Posterior cingulate gyrus (tissue), 11 donors: ENCODE measurements around the gene CXCL1.
"Not testable (repeated sequence)": the region's sequence is repeated elsewhere in the genome, so short reads cannot be mapped to it uniquely, and the experiment has no call there.

ENCODE experiments used
- DNase-seq, 10 donors: peaks; one replicate each; pipeline versions ENCODE4 v3.0.0 to v3.0.0-alpha.2; 2020 to 2021; ENCODE audit warnings: mixed read lengths in 3 of 10
- intact Hi-C: fragments of 100-400 bp; cut with DNase I; formaldehyde crosslinking; loops from one replicate; pipeline ENCODE4 v1.15.1; 2023

Gene CXCL1

GRCh38 chr4:73871511-73872310, 2.5 kb downstream of the CXCL1 start:
- no peak for DNase-seq
- intact Hi-C loops = no loop called here

DNA sequence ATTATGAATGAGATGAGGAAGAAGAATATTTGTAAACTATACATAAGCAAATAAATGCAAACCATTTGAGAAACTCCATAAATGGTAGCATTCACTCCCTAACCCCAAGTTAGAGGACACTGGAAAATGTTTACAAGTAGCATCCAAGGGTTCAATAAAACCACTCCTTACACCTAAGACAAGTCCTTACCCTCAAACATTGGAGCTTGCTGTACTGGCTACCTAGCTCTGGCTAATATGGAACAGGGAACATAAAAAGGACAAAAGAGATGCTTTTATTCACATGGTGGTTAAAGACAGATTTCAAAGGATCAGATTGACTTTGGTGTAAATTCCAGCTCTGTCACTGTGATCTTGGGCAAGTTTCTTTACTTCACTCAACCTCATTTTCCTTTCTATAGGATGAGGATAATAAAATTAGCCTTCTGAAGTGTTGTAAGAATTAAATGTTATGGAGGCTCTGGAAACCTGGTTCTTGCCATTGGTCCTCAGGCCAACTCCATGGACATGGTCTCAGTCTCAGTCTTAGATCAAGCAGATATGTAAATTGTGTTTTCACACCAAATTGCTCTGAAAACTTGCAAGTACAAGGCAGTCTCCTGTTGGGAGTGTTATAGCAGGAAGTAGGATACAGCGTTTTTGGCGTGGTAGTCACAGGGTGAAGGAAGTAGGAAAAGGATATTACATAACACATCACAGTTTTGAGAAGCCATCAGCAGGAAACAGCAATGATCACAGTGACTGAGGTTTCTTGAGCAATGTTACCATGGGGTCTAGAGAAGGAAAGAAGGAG, 3.3 kb downstream of the CXCL1 start:
- intact Hi-C loops = no loop called here
- DNase-seq = no peak

DNA sequence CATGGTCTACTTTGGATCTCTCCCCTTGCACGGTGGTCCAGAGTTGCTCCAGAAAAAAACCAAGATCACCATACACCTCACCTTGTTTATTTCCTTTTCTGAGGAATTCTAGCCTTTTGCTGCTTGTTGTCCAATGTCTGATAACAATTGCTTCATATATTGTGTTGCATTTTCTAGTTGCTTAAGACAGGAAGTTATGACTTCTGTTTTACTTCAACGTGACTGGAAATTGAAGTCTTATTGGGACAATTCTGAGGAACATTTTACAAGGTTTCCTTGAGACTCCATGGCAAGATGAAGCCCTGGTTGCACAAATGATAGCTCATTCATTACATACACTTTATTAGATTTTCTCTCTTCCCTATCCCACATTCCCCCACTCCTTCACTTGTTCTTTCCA, 5.2 kb downstream of the CXCL1 start:
- intact Hi-C loops = no loop called here

GRCh38 chr4:73875401-73875800, 6.2 kb downstream of the CXCL1 start:
- intact Hi-C loops = no loop called here

More for the DNA sequence above, 5.2 kb downstream of the CXCL1 start:
- DNase-seq = no peak

GRCh38 chr4:73883306-73883705, 14.1 kb downstream of the CXCL1 start:
- DNase-seq = no peak
- intact Hi-C loops = no loop called here

More at GRCh38 chr4:73875401-73875800, 6.2 kb downstream of the CXCL1 start:
- DNase-seq = no peak

- intact Hi-C loops = no loop called here
- DNase-seq = no peak
Measured at GRCh38 chr4:73885574-73886267, 16.5 kb downstream of the CXCL1 start.

DNA sequence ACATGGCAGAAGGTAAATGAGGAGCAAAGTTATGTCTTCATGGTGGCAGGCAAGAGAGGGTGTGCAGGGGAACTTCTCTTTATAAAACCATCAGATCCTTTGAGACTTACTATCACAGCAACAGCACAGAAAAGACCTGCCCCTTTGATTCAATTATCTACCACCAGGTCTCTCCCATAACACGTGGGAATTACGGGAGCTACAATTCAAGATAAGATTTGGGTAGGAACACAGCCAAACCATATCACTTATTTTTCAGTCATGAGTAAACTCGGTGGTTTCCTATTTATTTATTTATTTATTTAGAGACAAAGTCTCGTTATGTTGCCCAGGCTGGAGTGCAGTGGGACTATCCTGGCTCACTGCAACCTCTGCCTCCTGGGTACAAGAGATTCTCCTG, 22.1 kb downstream of the CXCL1 start:
- intact Hi-C loops = no loop called here
- DNase-seq = no peak

GRCh38 chr4:73891739-73892405, 22.7 kb downstream of the CXCL1 start:
- intact Hi-C loops = no loop called here
- no peak for DNase-seq

DNA sequence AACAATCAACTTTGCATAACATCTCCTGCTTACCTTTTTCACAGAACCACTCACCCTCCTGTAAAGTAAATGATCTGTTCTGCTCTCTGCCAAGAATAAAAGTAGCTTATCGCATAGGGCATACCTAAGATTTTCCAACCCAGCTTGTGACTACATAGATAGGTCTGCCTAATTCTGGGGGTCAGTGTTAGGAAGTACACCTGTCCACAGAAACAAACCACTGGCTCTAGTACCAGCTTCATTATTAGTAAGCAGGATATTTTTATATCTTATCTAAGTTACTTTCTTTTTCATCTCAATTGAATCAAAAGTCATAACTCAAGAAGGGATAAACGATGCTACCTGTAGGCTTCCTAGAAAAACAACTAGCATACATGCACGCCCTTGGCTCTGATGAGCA, 23.8 kb downstream of the CXCL1 start:
- intact Hi-C loops = no loop called here
- DNase-seq = no peak

- no peak for DNase-seq
- intact Hi-C loops = no loop called here
Measured at GRCh38 chr4:73894001-73894400, 24.8 kb downstream of the CXCL1 start.

- intact Hi-C loops = no loop called here
- DNase-seq = no peak
Measured at GRCh38 chr4:73895201-73896175, 26.3 kb downstream of the CXCL1 start.

DNA sequence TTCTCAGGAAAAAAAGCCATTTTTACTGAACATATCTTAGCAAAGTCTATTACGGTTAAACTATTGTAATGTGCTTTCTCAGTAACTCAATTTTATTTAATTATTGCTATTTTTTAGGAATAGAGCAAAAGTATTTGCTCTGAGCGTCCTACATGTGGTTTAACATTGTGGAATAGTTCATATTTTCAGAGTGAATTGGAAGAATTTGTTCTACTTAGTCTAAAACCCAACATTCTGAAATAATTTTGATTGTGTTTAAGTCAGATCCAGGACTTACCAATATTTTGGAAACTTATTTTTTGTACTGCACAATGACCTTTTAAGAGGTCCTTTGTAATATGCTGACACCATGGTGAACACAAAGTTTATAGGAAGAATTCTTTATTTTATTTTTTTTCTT, 27.2 kb downstream of the CXCL1 start:
- intact Hi-C loops = no loop called here
- no peak for DNase-seq

DNA sequence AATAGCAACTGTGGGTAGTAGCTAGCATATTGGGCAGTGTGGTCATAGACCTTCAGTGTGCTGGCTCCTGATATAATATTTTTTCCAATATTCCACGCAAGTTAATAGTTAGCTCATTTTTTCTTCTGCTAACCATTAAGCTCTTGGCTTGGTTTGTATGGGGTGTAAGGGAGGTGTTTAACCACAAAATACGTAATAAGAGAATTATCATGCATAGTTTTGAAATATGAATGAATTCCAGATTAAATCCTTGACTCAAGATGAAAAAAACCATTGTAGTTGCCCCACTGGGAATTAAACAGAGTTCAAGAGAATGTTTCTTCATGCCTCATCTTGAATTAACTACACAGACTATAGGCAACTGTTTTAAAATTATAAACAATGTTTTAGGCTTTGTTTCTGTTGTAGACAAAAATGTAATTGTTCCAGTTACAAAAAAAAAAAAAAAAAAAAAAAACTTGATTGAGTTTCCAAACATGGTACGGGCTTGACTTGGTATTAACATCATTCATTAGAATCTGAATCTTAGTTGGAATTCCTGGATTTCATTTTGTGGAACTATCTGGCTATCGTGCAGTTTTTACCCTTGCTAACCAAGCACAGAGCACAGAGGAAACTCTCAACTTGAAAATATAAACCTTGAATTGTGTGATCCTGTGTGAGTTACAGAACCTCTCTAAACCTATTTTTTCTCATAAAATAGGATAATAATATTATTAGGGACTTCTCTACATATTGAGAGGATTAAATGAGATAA, 28.4 kb downstream of the CXCL1 start:
- intact Hi-C loops = no loop called here
- DNase-seq = no peak

DNA sequence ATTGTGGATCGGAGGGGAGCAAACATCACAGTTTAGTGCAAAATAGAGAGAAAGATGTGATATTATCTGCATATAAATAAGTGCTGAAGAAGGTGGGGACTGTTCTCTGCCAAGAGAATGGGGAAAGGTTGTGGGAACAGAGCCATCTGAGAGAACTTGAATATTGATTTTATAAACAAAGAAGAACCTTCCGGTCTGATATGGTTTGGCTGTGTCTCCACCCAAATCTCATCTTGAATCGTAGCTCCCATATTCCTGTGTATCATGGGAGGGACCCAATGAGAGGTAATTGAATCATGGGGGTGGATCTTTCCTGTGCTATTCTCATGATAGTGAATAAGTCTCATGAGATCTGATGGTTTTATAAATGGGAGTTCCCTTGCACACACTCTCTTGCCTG, 30.1 kb downstream of the CXCL1 start:
- intact Hi-C loops, DNase-seq: not testable (repeated sequence)

GRCh38 chr4:73901031-73901430, 31.8 kb downstream of the CXCL1 start:
- DNase-seq = no peak
- intact Hi-C loops = no loop called here

GRCh38 chr4:73902038-73902637, 32.9 kb downstream of the CXCL1 start:
- intact Hi-C loops = no loop called here

GRCh38 chr4:73902817-73903547, 33.8 kb downstream of the CXCL1 start:
- no peak for DNase-seq
- intact Hi-C loops = no loop called here

More at GRCh38 chr4:73902038-73902637, 32.9 kb downstream of the CXCL1 start:
- DNase-seq = no peak

- intact Hi-C loops = no loop called here
- no peak for DNase-seq
Measured at GRCh38 chr4:73904491-73904890, 35.3 kb downstream of the CXCL1 start.
